Adrenal gland (tissue), 12 donors: ENCODE data around the gene SLC6A15. TPM values are rescaled to one million over a fixed set of nuclear protein-coding genes. Genes with fewer than 3 reads are reported as not detected.

ENCODE experiments used
- DNase-seq, 7 donors: peaks; one replicate each; pipeline ENCODE4 v3.0.0-alpha.2; 2019 to 2020
- H3K27ac ChIP-seq, 5 donors: fragments of 200-600 bp; sonication (generic) in 4 of 5; 1 replicate in 3 of 5; 2 replicates in 2 of 5; pipeline versions ENCODE4 v1.5.1 to v1.8.0; 2016 to 2020; ENCODE audit warnings: mild to moderate bottlenecking in 1 of 5
- H3K27me3 ChIP-seq: fragments of 200-600 bp; 2 replicates; pipeline ENCODE4 v1.8.0; 2021
- H3K36me3 ChIP-seq, 2 donors: fragments of 200-600 bp; replicated peaks in 1 of 2; 1 replicate in 1 of 2; 2 replicates in 1 of 2; pipeline versions ENCODE4 v1.5.1 to v1.8.0; 2018 to 2022
- H3K4me1 ChIP-seq, 2 donors: fragments of 200-600 bp; replicated peaks in 1 of 2; 1 replicate in 1 of 2; 2 replicates in 1 of 2; pipeline versions ENCODE4 v1.5.1 to v1.8.0; 2018 to 2021
- H3K4me3 ChIP-seq, 4 donors: fragments of 200-600 bp; sonication (generic) in 3 of 4; one replicate each; pipeline ENCODE4 v1.5.1; 2016 to 2018
- H3K9me3 ChIP-seq, 3 donors: fragments of 200-600 bp; sonication (generic) in 1 of 3; replicated peaks in 1 of 3; 1 replicate in 2 of 3; 2 replicates in 1 of 3; pipeline versions ENCODE4 v1.5.1 to v1.8.0; 2016 to 2021
- POLR2A ChIP-seq, 2 donors: fragments of 450-650 bp; IDR thresholded peaks; one replicate each; pipeline ENCODE4 v1.6.1; 2017; ENCODE audit warnings: antibody characterized with exemption in 2 of 2, mild to moderate bottlenecking in 2 of 2, moderate library complexity in 1 of 2
- WGBS, 4 donors: extraction: QIAGEN DNeasy Blood & Tissue Kit in 2 of 4; methylation state at CpG; one replicate each; pipeline versions ENCODE4 v1.1.5 to v1.1.7; 2013 to 2017; 5-methylcytosine and 5-hydroxymethylcytosine counted together
- intact Hi-C, 2 donors: fragments of 100-400 bp; cut with DNase I; formaldehyde crosslinking; loops; one replicate each; pipeline versions ENCODE4 v1.14.1 to v1.15.0; 2022 to 2023
- polyA plus RNA-seq, 3 donors: library from polyadenylated mRNA; stranded (reverse); fragments of 200-250 nt in 2 of 3; fragments of 350-450 nt in 1 of 3; fragmentation: Illumina TruSeq in 1 of 3; extraction: RNeasy Lipid Tissue Mini Kit (QIAGEN cat#74804) in 1 of 3; gene quantifications; one replicate each; pipeline ENCODE4 v1.2.3, GENCODE V29; 2013 to 2014
- total RNA-seq, 9 donors: library from RNA; depleted of rRNA in 4 of 9; stranded (reverse); fragments of >200 nt in 4 of 9; fragments of 120-200 nt in 1 of 9; fragmentation: NEBNext Ultra II Directional in 1 of 9; extraction: Animal tissue kit (Norgen Biotek cat#: 25700) in 1 of 9; gene quantifications; one replicate each; pipeline versions ENCODE4 v1.1.0 to v1.2.4, GENCODE V29; 2013 to 2023
- TF ChIP-seq, protein P1 (sequence below), 6 experiments: fragments of 450-650 bp in 4 of 6; fragments of 200-600 bp in 2 of 6; sonication (generic) in 1 of 6; IDR thresholded peaks; 1 replicate in 5 of 6; 2 replicates in 1 of 6; pipeline versions ENCODE4 v1.5.1 to v1.8.0; 2016 to 2021; ENCODE audit warnings: antibody characterized with exemption in 6 of 6, mild to moderate bottlenecking in 2 of 6, moderate library complexity in 1 of 6
- donor health status: healthy with polysubstance abuse.
- donor health status: Bipolar disorder and iron deficiency.
- donor health status: DM: yes; HTN: yes; CAD: no.
- donor health status: DM: no; HTN: no; CAD: no.
- donor health status: DM: no; HTN: no; CAD: no.
- donor health status: DM: yes; HTN: yes; CAD: no.

The SLC6A15 gene
- total and polyA plus RNA-seq, 12 donors: 0.16 to 2.0 (median 0.50) TPM; not detected in 5

GRCh38 chr12:84842406-84843013 lies 70.1 kb downstream of the SLC6A15 start:
- Histone ChIP-seq H3K36me3 (no peaks in the 10 kb centered on the region), H3K4me3 (no peak overlapping the region), H3K27me3 (no peaks in the 10 kb centered on the region), H3K27ac (no peak overlapping the region), H3K4me1 (no peaks in the 10 kb centered on the region), H3K9me3 (no peaks in the 10 kb centered on the region)
- TF ChIP-seq, protein P1, sequence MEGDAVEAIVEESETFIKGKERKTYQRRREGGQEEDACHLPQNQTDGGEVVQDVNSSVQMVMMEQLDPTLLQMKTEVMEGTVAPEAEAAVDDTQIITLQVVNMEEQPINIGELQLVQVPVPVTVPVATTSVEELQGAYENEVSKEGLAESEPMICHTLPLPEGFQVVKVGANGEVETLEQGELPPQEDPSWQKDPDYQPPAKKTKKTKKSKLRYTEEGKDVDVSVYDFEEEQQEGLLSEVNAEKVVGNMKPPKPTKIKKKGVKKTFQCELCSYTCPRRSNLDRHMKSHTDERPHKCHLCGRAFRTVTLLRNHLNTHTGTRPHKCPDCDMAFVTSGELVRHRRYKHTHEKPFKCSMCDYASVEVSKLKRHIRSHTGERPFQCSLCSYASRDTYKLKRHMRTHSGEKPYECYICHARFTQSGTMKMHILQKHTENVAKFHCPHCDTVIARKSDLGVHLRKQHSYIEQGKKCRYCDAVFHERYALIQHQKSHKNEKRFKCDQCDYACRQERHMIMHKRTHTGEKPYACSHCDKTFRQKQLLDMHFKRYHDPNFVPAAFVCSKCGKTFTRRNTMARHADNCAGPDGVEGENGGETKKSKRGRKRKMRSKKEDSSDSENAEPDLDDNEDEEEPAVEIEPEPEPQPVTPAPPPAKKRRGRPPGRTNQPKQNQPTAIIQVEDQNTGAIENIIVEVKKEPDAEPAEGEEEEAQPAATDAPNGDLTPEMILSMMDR (IDR thresholded peaks at IDR 0.05): peak; percentile 25 to 64 (median 44)
- no peak for TF ChIP-seq POLR2A (IDR thresholded peaks at IDR 0.05)
- WGBS, 4 donors: 91 to 97% (median 95%) methylated on average over 2 of the region's 2 CpGs
- DNase-seq: no peak
- intact Hi-C loops: no loop called here

GRCh38 chr12:84841591-84841990 lies 71.0 kb downstream of the SLC6A15 start:
- no peak overlapping the region for H3K4me3 ChIP-seq
- H3K27ac ChIP-seq: no peak overlapping the region
- H3K36me3 ChIP-seq: no peaks in the 10 kb centered on the region
- DNase-seq: no peak
- no peaks in the 10 kb centered on the region for H3K27me3 ChIP-seq
- no peaks in the 10 kb centered on the region for H3K4me1 ChIP-seq
- intact Hi-C loops: no loop called here
- WGBS, 4 donors: 28 to 42% (median 33%) methylated on average over 1 of the region's 1 CpG
- TF ChIP-seq POLR2A (IDR thresholded peaks at IDR 0.05): no peak
- TF ChIP-seq, protein P1 (IDR thresholded peaks at IDR 0.05): no peak
- H3K9me3 ChIP-seq: no peaks in the 10 kb centered on the region

- H3K27me3 ChIP-seq: no peaks in the 10 kb centered on the region
- no peaks in the 10 kb centered on the region for H3K4me1 ChIP-seq
- intact Hi-C loops: no loop called here
- no peak overlapping the region for H3K27ac ChIP-seq
- H3K4me3 ChIP-seq: no peak overlapping the region
- no peak for DNase-seq
- no peaks in the 10 kb centered on the region for H3K36me3 ChIP-seq
- H3K9me3 ChIP-seq: no peaks in the 10 kb centered on the region
- TF ChIP-seq, protein P1 (IDR thresholded peaks at IDR 0.05): no peak
- TF ChIP-seq POLR2A (IDR thresholded peaks at IDR 0.05): no peak
These were observed 72.2 kb downstream of the SLC6A15 start for GRCh38 chr12:84840356-84840755.

- Histone ChIP-seq H3K9me3 (no peaks in the 10 kb centered on the region), H3K27me3 (no peaks in the 10 kb centered on the region), H3K4me3 (no peak overlapping the region), H3K36me3 (no peaks in the 10 kb centered on the region), H3K27ac (no peak overlapping the region), H3K4me1 (no peaks in the 10 kb centered on the region)
- 86 to 91% (median 89%) methylated on average over 1 of the region's 1 CpG for WGBS, 4 donors
- TF ChIP-seq, protein P1 (IDR thresholded peaks at IDR 0.05): no peak
- no peak for TF ChIP-seq POLR2A (IDR thresholded peaks at IDR 0.05)
- no peak for DNase-seq
- intact Hi-C loops: no loop called here
These were observed 85.7 kb downstream of the SLC6A15 start for GRCh38 chr12:84826925-84827324.
